Duodenal mucosa (tissue), 2 donors: ENCODE data around the gene TDRD6.

Experiments
- H3K27ac ChIP-seq: one replicate; pipeline ENCODE4 v1.7.0; 2013; ENCODE audit warnings: low read depth, low read length
- H3K27me3 ChIP-seq, 2 donors: one replicate each; pipeline ENCODE4 v1.7.0; 2013; ENCODE audit warnings: low read length in 2 of 2, control low read depth in 1 of 2; ENCODE audit not compliant: insufficient read depth in 2 of 2, control insufficient read depth in 1 of 2
- H3K36me3 ChIP-seq, 2 donors: one replicate each; pipeline ENCODE4 v1.7.0; 2013; ENCODE audit warnings: low read length in 2 of 2, control low read depth in 1 of 2; ENCODE audit not compliant: insufficient read depth in 2 of 2, control insufficient read depth in 1 of 2
- H3K4me1 ChIP-seq, 2 donors: one replicate each; pipeline ENCODE4 v1.7.0; 2013; ENCODE audit warnings: low read length in 2 of 2, control low read depth in 1 of 2; ENCODE audit not compliant: insufficient read depth in 2 of 2, control insufficient read depth in 1 of 2
- H3K4me3 ChIP-seq, 2 donors: one replicate each; pipeline ENCODE4 v1.7.0; 2013; ENCODE audit warnings: low read length in 2 of 2, low read depth in 1 of 2
- H3K9ac ChIP-seq, 2 donors: one replicate each; pipeline ENCODE4 v1.7.0; 2013; ENCODE audit warnings: low read length in 2 of 2, low read depth in 1 of 2
- H3K9me3 ChIP-seq, 2 donors: one replicate each; pipeline ENCODE4 v1.7.0; 2013; ENCODE audit warnings: low read length in 2 of 2, control low read depth in 1 of 2; ENCODE audit not compliant: control insufficient read depth in 1 of 2

Gene TDRD6

DNA sequence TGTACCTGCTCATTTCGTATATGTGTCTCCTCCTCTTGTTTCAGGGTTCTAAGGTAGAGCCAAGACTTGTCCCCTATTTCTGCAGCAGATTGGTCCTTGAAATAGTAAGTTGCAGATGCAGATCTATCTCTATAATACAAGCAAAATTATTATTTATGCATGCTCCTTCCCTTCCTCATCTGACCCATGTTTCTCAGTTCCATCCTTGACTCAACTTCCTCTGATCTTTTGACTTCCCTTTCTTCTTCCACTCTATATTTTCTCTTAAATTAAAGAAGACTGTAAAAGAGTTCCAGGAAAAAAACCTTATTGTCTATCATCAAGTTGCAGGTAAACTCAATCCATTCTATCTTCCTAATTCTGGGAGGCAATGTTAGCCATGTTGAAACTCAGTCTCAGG lies 23.8 kb downstream of the TDRD6 start:
- no peaks in the 10 kb centered on the region for H3K9me3 ChIP-seq
- H3K27me3 ChIP-seq: no peaks in the 10 kb centered on the region

DNA sequence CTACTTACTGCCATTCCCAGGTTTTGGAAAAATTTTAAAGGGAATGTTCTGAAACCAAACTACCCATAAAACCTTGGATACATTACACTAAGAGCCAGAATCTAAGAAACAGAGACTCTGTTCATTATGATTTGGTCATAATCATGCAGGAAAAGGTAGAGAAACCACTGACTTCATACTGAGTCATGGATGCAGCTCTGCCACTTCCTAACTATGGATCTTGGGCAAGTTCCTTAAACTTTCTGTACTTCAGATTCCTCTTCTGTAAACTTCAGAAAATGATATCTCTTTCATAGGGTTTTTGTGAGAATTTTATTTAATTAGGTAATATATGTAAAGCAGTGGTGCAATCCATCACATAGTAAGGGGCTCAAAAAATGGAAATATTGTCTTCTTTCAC lies 27.5 kb downstream of the TDRD6 start:
- H3K9ac ChIP-seq: no peak overlapping the region
- H3K36me3 ChIP-seq: no peaks in the 10 kb centered on the region
- no peak overlapping the region for H3K27ac ChIP-seq
- no peaks in the 10 kb centered on the region for H3K9me3 ChIP-seq
- no peaks in the 10 kb centered on the region for H3K27me3 ChIP-seq
- no peaks in the 10 kb centered on the region for H3K4me1 ChIP-seq
- H3K4me3 ChIP-seq: no peak overlapping the region

More for the DNA sequence above, 23.8 kb downstream of the TDRD6 start:
- no peaks in the 10 kb centered on the region for H3K36me3 ChIP-seq
- no peaks in the 10 kb centered on the region for H3K4me1 ChIP-seq
- H3K9ac ChIP-seq: no peak overlapping the region
- H3K27ac ChIP-seq: no peak overlapping the region
- H3K4me3 ChIP-seq: no peak overlapping the region

DNA sequence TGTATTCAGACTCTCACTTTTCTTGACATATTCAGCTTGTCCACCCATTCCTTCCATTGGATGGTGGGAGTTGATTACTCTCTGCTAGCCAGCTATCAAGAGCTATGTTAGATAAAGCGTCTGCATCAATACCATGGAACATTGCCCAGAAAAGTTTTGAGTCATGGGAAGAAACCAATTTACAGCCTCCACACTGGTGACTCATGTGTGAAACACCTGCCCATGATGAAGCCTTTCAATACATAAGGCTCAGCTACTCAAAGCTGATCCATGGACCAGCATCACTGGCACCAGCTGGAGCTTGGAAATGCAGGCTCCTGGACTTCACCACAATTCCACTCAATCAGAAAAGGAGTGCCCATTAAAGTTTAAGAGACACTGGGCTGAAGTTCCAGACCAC lies 31.4 kb downstream of the TDRD6 start:
- no peak overlapping the region for H3K9ac ChIP-seq
- H3K9me3 ChIP-seq: no peaks in the 10 kb centered on the region
- H3K4me1 ChIP-seq: no peaks in the 10 kb centered on the region
- H3K27me3 ChIP-seq: no peaks in the 10 kb centered on the region
- no peak overlapping the region for H3K4me3 ChIP-seq
- no peaks in the 10 kb centered on the region for H3K36me3 ChIP-seq
- no peak overlapping the region for H3K27ac ChIP-seq

DNA sequence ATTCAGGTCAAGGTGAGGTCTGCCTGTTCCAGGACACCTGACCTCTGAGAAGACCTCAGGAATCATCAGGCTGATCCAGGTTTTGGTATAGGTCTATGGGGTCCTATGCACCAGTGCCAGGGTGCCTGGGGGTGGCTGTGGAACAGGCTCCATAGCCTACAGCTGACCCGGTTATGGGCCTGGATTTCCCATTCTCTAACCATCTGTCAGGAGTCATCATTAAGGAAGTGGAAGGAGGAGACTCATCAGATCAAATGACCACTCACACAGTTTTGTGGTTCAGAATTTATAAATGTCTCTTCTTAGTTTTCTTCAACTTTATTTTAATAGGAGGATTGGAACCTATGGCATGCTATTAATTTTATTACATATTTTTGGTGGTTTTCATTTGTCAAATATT lies 32.7 kb downstream of the TDRD6 start:
- H3K27me3 ChIP-seq: no peaks in the 10 kb centered on the region
- H3K9ac ChIP-seq: no peak overlapping the region
- H3K9me3 ChIP-seq: no peaks in the 10 kb centered on the region
- H3K4me1 ChIP-seq: no peaks in the 10 kb centered on the region
- no peak overlapping the region for H3K4me3 ChIP-seq
- no peak overlapping the region for H3K27ac ChIP-seq
- H3K36me3 ChIP-seq: no peaks in the 10 kb centered on the region

DNA sequence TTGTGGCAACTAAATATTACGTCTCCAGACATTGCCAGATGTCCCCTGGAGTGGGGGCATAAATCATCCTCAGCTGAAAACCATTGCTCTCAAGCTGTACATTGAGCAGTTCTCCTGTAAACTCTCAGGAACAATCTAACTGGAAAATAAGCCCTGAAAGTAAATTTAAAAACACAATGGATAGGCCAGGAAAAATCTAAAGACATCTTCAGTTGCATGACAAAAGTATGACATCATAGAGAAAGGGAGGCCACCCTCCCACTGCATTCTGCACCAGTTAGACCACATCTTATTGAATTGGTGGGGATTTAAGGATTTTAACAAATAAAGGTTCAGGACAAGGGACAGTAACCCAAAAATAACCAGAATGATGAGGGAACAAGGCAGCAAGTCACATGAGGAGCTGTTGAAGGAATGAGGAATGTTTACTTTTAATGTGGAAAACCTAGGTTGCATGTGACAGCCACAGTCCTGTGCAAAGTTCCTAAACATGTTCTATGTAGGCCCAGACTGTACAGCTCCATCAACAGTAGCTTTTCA lies 42.2 kb downstream of the TDRD6 start:
- H3K9me3 ChIP-seq: no peaks in the 10 kb centered on the region
- H3K36me3 ChIP-seq: no peaks in the 10 kb centered on the region
- peaks cover 6 to 12% of the 10 kb centered on the region in 2 donors for H3K27me3 ChIP-seq
- no peaks in the 10 kb centered on the region for H3K4me1 ChIP-seq
- H3K4me3 ChIP-seq: no peak overlapping the region
- H3K27ac ChIP-seq: no peak overlapping the region
- no peak overlapping the region for H3K9ac ChIP-seq

DNA sequence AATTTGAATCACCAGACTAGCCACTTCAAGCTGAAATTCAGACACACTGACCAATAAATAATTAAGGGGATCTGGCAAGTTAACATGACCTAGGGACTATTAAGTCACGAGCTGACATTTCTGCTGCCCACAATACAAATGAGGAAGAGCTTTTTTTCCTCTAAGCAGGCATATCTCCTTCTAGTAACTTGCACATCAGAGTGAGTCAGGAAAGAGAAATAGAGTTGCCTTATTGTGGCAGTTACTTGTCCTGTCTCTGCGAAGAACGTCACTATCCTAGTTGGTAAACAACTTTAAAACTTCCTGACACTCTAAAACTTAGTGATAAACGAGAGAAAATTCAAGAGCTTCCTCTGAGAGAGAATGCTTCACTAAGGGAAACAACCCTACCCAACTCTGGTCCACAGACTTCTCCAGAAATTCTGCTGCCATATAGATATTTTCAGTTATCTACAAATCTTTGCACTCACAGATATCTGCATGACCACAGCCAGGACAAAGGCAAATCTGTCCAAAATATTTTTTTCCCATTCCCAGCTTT lies 43.3 kb downstream of the TDRD6 start:
- no peak overlapping the region for H3K9ac ChIP-seq
- H3K27ac ChIP-seq: no peak overlapping the region
- H3K36me3 ChIP-seq: no peaks in the 10 kb centered on the region
- peaks cover 16 to 21% of the 10 kb centered on the region in 2 donors for H3K27me3 ChIP-seq
- no peaks in the 10 kb centered on the region for H3K9me3 ChIP-seq
- no peak overlapping the region for H3K4me3 ChIP-seq
- peaks cover 5 to 7% of the 10 kb centered on the region in 2 donors for H3K4me1 ChIP-seq

DNA sequence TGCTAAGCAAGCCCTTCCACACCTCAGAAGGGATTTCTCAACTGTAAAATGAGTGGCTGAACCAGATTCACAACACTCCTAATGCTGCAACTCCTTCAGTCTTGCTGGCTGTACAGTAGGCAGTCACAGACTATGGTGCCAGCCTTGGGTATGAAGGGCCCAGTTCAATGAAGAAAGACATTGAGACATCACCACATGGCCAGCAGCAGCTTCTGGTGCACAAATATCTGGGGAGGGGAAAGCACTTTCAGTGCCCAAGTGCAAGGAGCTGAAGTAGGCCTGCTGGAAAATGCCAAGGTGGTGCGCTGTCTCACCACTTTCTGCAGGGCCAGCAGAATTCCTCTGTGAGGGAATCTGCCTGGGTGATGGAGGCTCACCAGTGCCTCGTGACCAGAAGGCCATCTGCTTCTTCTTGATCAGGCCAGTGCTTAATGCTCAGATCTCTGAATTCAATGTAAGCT lies 45.7 kb downstream of the TDRD6 start:
- Histone ChIP-seq H3K27me3 (peaks cover 21 to 33% of the 10 kb centered on the region in 2 donors), H3K27ac (no peak overlapping the region)

DNA sequence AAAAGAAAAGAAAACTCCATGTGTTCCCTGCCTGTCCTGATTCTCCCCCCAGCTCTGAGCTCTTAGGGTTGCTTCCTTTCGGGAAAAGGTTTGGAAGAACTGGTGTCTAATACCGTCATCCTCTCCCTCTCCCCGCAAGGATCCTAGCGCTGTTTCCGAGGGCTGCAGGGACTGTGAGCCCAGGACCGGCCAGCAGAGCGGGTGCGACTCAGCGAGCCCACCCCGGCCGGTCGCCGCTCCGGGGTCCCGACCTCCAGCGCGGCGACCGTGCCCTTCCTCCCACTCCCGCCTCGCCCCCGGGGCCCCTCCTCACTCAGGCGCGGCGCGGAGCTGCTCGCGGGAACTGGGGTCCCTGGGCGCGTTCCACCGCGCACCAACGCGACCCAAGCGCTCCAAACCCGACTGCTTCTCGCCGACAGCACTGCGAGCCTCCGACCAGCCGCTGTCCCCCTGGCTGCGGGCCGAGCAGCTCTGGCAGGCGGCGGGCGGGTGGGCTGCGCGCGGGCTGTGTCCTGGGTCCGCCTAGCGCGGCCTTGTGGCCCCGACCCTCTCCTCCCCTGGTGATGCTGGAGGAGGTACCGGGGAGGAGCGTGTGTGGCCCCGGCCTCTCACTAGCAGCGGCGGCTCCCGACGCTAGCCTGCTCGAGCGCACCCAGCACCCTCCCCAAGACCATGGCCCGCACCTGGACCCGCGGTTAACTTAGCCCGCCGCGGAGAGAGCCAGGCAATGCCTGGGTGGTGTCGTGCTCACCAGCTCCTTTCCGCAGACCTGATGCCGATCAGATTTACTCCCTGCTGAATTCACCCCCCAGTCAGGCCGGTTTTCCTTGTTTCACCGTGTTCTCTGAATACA lies 47.4 kb downstream of the TDRD6 start, which contains the start of gene PLA2G7:
TSS of gene PLA2G7 (minus strand) at position 509 of the 853 bp plus-strand sequence. CDS start 12,484 bp downstream, outside the sequence.
- Histone ChIP-seq H3K36me3 (no peaks in the 10 kb centered on the region), H3K27ac (no peak within 1 kb of the TSS), H3K27me3 (peaks cover 21 to 33% of the 10 kb centered on the region in 2 donors), H3K4me1 (peaks cover 5 to 7% of the 10 kb centered on the region in 2 donors), H3K4me3 (peak within 1 kb of the TSS; percentile 54 to 63), H3K9me3 (no peaks in the 10 kb centered on the region), H3K9ac (peak within 1 kb of the TSS; percentile 20 to 22)

More for the DNA sequence above, 45.7 kb downstream of the TDRD6 start:
- Histone ChIP-seq H3K9ac (no peak overlapping the region), H3K9me3 (no peaks in the 10 kb centered on the region), H3K4me3 (no peak overlapping the region), H3K36me3 (no peaks in the 10 kb centered on the region), H3K4me1 (peaks cover 5 to 7% of the 10 kb centered on the region in 2 donors)

DNA sequence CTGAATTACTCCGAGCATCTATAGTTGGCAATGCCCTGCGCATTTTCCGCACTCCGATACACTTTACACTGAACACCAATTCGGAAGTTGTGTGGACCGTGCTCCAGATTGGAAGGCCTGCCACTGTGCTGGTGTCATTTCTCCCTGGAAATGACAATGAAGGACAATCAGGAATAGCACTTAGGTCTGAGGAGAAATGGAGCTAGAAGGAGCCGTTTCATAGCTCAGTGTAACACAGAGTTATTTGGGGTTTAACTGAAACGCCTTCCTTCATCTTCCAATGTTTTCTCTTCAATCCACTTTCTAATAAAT lies 48.0 kb downstream of the TDRD6 start:
- Histone ChIP-seq H3K9ac (peak overlapping the region in 1 of 2 donors; percentile 22), H3K36me3 (no peaks in the 10 kb centered on the region), H3K9me3 (no peaks in the 10 kb centered on the region), H3K4me3 (peak overlapping the region; percentile 54 to 63), H3K27ac (no peak overlapping the region), H3K27me3 (peaks cover 21 to 33% of the 10 kb centered on the region in 2 donors), H3K4me1 (peaks cover 5 to 7% of the 10 kb centered on the region in 2 donors)

DNA sequence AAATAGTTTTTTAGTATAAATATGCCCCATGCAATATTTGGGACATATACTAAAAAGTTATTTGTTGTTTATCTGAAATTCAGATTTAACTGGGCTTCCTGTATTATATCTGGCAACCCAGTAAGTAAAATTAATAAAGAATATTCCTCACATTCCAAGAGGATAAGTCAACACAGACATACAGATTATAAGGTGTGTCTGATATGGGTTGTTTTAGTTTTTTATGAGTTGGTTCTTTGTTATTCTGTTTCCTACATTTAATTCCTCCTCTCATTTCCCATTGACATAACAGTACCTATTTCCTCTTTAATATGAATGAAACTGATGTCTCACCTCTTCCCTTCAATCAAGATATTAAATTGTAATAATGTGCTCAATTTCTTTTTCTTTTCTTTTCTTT lies 49.2 kb downstream of the TDRD6 start:
- Histone ChIP-seq H3K27me3 (peaks cover 21 to 33% of the 10 kb centered on the region in 2 donors), H3K4me1 (peaks cover 5 to 7% of the 10 kb centered on the region in 2 donors), H3K9me3 (no peaks in the 10 kb centered on the region), H3K4me3 (no peak overlapping the region), H3K36me3 (no peaks in the 10 kb centered on the region), H3K27ac (no peak overlapping the region), H3K9ac (no peak overlapping the region)
